ENCODE results near the gene SHB.

GRCh38 chr9:37914154-37914551 lies 154.9 kb downstream of the SHB start:
- TF ChIP-seq EZH2phosphoT487 (IDR thresholded peaks at IDR 0.05; ENCODE audit: low read depth): no peak
- TF ChIP-seq, protein P1, sequence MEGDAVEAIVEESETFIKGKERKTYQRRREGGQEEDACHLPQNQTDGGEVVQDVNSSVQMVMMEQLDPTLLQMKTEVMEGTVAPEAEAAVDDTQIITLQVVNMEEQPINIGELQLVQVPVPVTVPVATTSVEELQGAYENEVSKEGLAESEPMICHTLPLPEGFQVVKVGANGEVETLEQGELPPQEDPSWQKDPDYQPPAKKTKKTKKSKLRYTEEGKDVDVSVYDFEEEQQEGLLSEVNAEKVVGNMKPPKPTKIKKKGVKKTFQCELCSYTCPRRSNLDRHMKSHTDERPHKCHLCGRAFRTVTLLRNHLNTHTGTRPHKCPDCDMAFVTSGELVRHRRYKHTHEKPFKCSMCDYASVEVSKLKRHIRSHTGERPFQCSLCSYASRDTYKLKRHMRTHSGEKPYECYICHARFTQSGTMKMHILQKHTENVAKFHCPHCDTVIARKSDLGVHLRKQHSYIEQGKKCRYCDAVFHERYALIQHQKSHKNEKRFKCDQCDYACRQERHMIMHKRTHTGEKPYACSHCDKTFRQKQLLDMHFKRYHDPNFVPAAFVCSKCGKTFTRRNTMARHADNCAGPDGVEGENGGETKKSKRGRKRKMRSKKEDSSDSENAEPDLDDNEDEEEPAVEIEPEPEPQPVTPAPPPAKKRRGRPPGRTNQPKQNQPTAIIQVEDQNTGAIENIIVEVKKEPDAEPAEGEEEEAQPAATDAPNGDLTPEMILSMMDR (IDR thresholded peaks at IDR 0.05; ENCODE audit: low read depth, low read length): no peak
